Right atrium auricular region (tissue), 2 donors: Measurements from ENCODE around the gene PLGLB2. TPM values are rescaled to one million over a fixed set of nuclear protein-coding genes. Genes with fewer than 3 reads are reported as not detected.
"Not testable (repeated sequence)": the region's sequence is repeated elsewhere in the genome, so short reads cannot be mapped to it uniquely, and the experiment has no call there.

Experiments used
- DNase-seq: peaks from one replicate; pipeline ENCODE4 v3.0.0-alpha.2; 2019; ENCODE audit warnings: low spot score
- H3K27ac ChIP-seq, 2 donors: fragments of 200-600 bp; sonication (generic); 1 replicate in 1 of 2; 2 replicates in 1 of 2; pipeline ENCODE4 v1.5.1; 2016 to 2019
- H3K27me3 ChIP-seq, 2 donors: fragments of 200-600 bp; sonication (generic); one replicate each; pipeline versions ENCODE4 v1.5.1 to v1.6.0; 2017 to 2019
- H3K36me3 ChIP-seq: fragments of 200-600 bp; sonication (generic); one replicate; pipeline ENCODE4 v1.5.1; 2016
- H3K4me1 ChIP-seq, 2 donors: fragments of 200-600 bp; sonication (generic); one replicate each; pipeline versions ENCODE4 v1.5.1 to v1.6.0; 2017 to 2019
- H3K4me3 ChIP-seq, 2 donors: fragments of 200-600 bp; sonication (generic); 1 replicate in 1 of 2; 2 replicates in 1 of 2; pipeline ENCODE4 v1.5.1; 2017 to 2019; ENCODE audit warnings: mild to moderate bottlenecking in 1 of 2, moderate library complexity in 1 of 2
- H3K9me3 ChIP-seq, 2 donors: fragments of 200-600 bp; sonication (generic); one replicate each; pipeline ENCODE4 v1.5.1; 2019
- total RNA-seq, 2 donors: library from RNA; depleted of rRNA; stranded (reverse); fragments of >200 nt; gene quantifications; one replicate each; pipeline ENCODE4 v1.1.0, GENCODE V29; 2016

Gene PLGLB2
- total RNA-seq: 1 to 10 TPM in 1 of 2 donors, under 1 TPM in 1; 0.26 to 1.2 TPM

DNA sequence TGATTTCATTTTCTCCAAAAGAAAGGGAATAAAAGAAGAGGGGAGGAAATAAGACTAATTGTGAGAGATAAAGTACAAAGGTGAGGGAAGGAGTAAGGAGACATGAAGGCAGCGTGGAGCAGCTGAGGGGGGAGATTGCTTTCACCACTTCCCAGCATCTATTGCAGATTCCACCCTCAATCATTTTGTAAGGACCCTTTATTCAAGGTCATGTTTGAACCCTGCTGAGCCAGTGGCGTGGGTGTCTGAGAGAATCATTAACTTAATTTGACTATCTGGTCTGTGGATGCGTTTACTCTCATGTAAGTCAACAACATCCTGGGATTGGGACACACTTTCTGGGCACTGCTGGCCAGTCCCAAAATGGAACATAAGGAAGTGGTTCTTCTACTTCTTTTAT is at the start of gene PLGLB2:
PLGLB2 (plus strand) TSS at position 297 of the 400 bp plus-strand sequence; CDS start at position 364, 67 bp downstream.
- not testable (repeated sequence) for H3K9me3 ChIP-seq, H3K27ac ChIP-seq, H3K4me1 ChIP-seq, H3K27me3 ChIP-seq, DNase-seq, H3K36me3 ChIP-seq, H3K4me3 ChIP-seq

DNA sequence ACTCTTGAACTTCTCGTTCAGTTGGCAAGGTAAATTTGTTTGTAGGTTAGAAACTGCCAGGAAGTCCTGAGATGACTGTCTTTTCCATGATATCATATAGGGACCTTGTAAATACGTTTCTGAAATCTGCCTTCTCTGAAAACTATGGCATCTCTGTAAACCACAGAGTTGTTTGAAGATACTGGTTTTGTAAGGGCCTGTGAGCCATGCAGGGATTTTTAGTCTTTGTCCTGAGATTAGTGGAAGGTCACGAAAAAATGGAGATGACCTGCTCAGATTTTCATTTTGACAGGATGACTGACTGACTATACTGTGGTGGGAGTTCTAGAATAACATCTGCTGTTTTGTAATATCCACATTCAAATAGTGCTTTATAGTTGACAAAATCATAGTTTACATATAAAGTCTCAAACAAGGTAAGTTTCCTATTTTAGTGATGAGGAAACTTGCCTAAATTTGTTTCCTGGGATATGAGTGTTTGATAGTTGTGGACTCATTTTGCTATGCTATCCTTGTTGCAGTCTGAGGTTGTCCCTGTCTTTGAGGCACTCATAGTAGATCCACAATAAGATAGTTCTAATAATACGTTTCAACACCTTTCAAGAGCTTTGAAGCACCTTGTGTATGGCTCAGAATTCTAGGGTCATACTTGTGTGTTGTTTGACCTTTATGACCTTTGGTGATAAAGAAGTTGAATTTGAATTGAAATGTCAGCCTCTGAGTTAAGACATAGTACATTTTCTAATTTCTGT is 43.1 kb upstream of the PLGLB2 start:
- H3K36me3 ChIP-seq, DNase-seq, H3K4me1 ChIP-seq, H3K4me3 ChIP-seq, H3K27me3 ChIP-seq, H3K27ac ChIP-seq, H3K9me3 ChIP-seq: not testable (repeated sequence)

DNA sequence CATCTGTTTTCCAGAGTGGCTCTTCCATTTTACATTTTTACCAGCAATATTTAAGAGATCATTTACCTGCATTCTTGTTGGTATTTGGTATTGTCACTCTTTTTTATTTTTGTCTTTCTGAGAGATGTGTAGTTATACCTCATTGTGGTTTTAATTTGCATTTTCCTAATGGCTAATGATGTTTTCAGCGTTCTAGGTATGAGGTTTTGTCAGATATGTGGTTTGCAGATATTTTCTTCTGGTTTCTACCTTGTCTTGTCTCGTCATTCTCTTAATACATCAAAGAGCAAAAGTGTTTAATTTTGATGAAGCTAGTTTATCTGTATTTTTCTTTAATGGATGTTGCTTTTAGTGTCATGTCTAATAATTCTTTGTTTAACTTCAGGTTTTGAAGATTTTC is 39.5 kb upstream of the PLGLB2 start:
- not testable (repeated sequence) for H3K36me3 ChIP-seq, H3K9me3 ChIP-seq, DNase-seq, H3K27ac ChIP-seq, H3K4me1 ChIP-seq, H3K4me3 ChIP-seq, H3K27me3 ChIP-seq

GRCh38 chr2:87727940-87728599 is 19.8 kb upstream of the PLGLB2 start:
- H3K4me1 ChIP-seq, H3K27me3 ChIP-seq, H3K36me3 ChIP-seq, H3K4me3 ChIP-seq, DNase-seq, H3K27ac ChIP-seq, H3K9me3 ChIP-seq: not testable (repeated sequence)

- H3K27me3 ChIP-seq, H3K4me3 ChIP-seq, H3K27ac ChIP-seq, DNase-seq, H3K9me3 ChIP-seq, H3K4me1 ChIP-seq, H3K36me3 ChIP-seq: not testable (repeated sequence)
These were observed 7.0 kb upstream of the PLGLB2 start for GRCh38 chr2:87740928-87741327.

DNA sequence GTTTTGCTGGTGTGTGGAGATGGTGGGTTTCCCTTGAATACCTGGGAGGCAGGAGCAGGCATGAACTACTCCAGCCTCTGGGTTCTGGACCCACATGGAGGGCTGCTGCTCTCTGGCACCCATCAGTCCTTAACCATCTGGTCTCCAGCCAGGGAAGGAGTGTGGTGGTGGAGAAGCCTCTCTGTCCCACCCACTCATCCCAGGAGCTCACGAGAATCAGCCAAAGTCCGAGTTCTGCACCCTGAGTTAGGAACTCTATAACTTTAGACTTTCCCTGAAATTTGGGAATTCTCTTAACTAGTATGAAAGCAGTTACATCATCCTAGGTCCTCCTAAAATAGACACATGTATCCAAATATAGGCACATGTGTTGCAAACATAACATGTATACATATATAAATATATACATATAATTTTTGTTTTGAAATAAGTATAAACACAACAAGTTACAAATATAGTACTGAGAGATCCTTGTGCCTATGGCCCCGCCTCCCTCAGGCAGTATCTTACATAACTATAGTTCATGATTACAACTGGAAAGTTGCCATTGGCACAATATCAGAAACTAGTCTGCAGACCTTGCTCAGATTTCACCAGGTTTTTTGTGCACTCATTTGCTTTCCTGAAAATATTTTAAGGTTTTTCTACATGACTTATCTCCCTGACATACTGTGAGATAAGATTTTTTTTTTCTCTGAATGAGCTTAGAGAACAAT is 5.3 kb upstream of the PLGLB2 start:
- H3K27ac ChIP-seq, H3K36me3 ChIP-seq, H3K9me3 ChIP-seq, H3K27me3 ChIP-seq, DNase-seq, H3K4me1 ChIP-seq, H3K4me3 ChIP-seq: not testable (repeated sequence)

DNA sequence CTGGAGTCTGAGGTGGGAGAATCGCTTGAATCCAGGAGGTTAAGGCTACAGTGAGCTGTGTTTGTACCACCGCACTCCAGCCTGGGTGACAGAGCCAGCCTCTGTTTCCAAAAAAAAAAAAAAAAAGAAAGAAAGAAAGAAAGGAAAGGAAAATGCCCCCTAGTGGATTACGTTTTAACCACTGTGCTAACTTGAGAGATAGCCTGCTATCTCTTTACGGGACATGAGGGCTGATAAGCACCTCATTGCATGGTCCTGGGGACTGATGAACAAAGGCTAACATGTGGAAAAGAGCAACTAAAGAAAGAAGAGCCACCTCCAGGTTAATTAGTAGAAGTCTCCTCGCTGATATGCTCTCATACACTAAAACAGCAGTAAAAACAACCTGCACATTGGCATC is 4.2 kb upstream of the PLGLB2 start:
- H3K4me1 ChIP-seq, H3K4me3 ChIP-seq, H3K27me3 ChIP-seq, H3K36me3 ChIP-seq, H3K27ac ChIP-seq, DNase-seq, H3K9me3 ChIP-seq: not testable (repeated sequence)

- H3K36me3 ChIP-seq, H3K27ac ChIP-seq, H3K4me1 ChIP-seq, H3K27me3 ChIP-seq, H3K4me3 ChIP-seq, DNase-seq, H3K9me3 ChIP-seq: not testable (repeated sequence)
These were observed 2.4 kb upstream of the PLGLB2 start for GRCh38 chr2:87745353-87745951.

GRCh38 chr2:87748524-87748923 is 637 bp downstream of the PLGLB2 start:
- H3K4me3 ChIP-seq, H3K4me1 ChIP-seq, H3K27me3 ChIP-seq, H3K36me3 ChIP-seq, H3K9me3 ChIP-seq, DNase-seq, H3K27ac ChIP-seq: not testable (repeated sequence)

GRCh38 chr2:87750560-87750959 is 2.7 kb downstream of the PLGLB2 start:
- H3K9me3 ChIP-seq, DNase-seq, H3K4me1 ChIP-seq, H3K27me3 ChIP-seq, H3K36me3 ChIP-seq, H3K4me3 ChIP-seq, H3K27ac ChIP-seq: not testable (repeated sequence)

GRCh38 chr2:87754759-87755158 is 6.9 kb downstream of the PLGLB2 start:
- not testable (repeated sequence) for H3K4me3 ChIP-seq, H3K27ac ChIP-seq, DNase-seq, H3K27me3 ChIP-seq, H3K9me3 ChIP-seq, H3K36me3 ChIP-seq, H3K4me1 ChIP-seq

Other genes with a start within 250 kb of the PLGLB2 start
- gene RGPD2, start 77.7 kb downstream of the PLGLB2 start, total RNA-seq: under 1 TPM; 0.33 to 0.79 TPM